AG20443 (cell line): ENCODE results near the gene HTR7.

Source experiments
- DNase-seq: peaks from one replicate; pipeline ENCODE4 v3.0.0; 2012; ENCODE audit warnings: low spot score, mixed read lengths

Gene HTR7

DNA sequence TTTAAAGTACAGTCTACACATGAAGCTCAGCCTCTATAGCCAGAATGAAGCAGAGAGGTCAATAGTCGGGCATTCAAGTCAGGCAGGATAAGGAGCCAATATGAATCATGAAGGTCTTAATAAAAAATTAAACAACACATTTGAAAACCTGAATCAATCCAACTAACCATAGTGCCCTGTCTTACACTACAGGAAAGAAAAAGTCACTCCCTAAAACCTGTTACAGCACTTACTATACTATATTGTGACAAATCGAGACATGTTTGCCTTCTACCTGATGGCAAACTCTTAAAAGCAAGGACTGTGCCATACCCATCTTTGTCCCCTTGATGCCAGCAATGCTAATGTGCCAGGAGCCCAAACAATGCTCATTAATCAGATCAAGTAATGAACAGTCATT lies 117.6 kb downstream of the HTR7 start:
- DNase-seq: no peak

DNA sequence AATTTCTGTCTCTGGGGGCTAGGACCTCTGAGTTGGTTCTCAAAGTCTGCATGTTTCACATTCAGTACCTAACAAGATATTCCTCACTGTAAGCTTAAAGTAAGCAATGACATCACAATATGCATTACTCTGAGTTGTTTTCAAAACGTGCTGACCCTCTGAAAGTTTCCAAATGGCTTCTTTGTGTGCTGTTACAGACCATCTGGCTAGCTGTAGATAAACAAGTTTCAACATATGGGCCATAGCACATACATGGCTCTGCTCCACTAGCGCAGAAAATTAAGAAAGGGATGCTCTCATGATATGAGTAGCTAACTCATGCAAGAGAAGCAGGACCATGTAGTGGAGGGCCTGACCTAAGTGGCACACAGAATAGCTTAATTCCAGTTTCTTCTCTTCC lies 119.0 kb downstream of the HTR7 start:
- no peak for DNase-seq

DNA sequence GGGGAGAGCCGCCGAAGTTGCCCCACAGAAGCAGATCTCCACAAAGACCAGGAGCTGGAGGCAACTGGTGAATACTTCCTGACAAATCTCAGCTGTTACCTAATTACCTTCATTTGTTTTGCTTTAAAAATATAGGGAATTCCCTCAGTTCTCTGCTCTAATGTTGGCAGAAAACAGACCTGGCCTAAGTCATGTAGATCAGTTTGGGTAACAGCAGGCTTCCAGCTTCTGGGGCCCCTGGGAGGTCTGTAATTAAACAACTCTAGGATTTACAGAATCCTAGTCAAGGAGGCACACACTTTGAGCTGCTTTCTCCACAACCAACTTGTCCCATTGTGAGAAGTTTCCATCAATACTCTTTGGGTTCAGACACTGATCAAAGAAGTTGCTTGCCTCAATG lies 123.4 kb downstream of the HTR7 start:
- no peak for DNase-seq

DNA sequence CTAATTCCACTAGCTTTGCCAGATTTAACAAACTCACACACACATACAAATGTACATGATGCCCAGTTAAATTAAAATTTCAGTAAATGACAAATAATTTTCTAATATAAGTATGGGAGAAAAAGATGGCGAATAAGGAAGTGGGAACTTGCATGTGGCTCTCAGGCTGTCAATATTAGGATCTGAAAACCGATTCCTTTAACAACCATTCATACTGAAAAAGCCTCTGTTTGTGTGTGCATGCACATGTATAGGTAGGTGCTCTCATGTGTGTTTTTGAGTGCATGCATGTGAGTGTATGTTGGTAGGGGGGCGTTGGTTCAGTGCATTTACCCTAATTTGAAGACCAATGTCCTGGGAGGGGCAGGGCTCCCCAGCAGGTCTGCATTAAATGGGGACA lies 125.3 kb downstream of the HTR7 start:
- DNase-seq: no peak

DNA sequence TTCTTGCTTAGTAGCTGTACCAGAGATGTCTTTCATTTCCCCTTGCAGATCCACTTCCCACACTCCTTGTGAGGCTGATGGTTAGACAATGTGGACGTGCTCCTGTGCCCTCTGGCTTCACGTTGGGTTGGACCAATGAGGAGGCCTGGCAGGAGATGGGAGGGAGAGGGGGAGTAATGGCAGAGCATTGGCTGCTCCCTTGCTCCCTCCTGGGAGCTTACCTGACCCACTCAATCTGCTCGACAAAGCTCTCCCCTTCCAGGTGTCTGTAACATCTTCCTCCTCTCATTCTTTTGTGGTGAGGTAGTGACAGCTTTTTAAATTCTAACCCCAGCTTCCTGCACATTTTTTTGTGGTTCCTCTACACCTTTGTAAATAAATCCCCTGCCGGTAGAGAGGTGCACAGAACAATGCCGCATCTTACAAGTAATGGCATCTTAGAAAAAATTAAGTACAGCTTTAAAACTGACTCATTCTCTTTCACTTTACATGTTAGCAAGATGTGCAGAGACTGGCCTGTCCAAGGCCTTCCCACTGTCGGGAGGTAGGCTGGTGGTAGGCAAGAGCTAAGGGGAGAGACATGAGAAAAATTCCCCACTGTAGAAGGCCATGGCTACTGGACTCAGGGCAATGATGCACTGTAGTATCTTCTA lies 134.3 kb downstream of the HTR7 start:
- no peak for DNase-seq

DNA sequence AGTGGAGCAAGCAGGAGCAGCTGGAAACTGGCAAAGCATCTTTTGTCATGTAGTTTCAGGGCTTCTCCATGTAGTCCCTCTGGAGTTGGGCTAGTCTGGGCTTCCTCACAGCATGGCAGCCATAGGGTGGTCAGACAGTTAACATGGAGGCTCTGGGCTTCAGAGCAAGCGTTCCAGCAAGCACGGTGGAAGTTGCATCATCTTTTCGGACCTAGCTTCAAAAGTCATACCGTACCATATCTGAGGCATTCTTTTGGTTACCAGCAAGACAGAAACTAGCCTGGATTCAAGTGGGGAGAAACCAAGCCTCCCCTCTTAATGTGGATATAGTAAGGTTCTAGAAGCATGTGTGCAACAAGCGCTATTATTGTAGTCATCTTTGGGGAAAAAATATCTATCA lies 135.0 kb downstream of the HTR7 start:
- DNase-seq: no peak

DNA sequence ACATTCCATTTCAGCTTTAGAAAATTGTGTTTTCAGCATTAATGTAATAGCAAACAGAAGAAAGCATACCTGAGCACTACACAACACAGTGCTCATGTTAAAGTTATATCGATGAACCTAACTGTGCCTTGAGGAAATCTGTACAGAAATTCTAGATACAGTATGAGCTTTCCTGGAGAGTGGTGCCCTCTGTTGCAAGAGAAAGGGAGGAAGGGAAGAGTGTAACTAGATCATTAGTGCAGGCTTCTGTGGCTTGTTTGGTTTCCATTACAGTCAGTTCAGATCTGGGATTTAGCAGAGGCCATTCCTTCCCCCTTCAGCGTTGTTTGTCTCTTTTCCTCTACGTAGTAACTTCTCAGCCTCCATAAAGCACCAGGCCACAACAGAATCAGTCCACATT lies 139.7 kb downstream of the HTR7 start:
- no peak for DNase-seq

DNA sequence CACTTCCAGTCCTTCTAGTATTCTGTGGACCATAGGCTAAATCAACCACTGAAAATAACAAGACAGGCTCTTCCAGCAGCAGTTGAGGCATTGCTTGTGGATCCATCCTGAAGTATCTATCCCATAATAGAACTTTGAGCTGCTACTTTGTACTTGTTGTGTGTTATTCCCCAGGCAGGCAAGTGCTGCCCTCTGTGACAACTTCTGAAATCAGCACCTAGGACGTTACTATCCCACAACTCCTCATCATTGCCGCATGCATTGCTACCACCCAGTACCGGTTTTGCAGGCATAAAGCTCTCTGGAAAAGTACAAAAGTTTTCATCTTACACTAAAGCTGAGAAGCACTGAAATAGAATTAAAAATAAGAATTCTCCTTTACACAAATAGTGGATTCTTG lies 145.3 kb downstream of the HTR7 start:
- no peak for DNase-seq

DNA sequence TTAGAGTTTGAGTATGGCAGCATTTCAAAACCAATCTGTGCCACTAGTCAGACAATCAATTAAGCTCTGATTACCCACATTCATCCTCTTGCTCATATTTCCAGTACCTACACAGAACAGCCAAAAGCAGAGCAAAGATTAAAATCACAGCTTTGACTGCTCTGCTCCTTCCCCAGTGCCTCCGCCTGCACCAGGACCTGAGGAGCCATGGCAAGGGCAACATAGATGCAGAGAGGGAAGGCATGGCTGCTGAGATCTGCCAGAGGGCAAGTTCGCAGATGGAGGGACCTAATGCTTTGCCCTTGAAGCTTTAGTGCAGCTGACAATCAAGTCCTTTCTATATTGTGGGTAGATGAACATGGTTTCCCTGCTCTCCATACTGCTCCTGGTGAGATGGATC lies 148.1 kb downstream of the HTR7 start:
- DNase-seq: no peak

DNA sequence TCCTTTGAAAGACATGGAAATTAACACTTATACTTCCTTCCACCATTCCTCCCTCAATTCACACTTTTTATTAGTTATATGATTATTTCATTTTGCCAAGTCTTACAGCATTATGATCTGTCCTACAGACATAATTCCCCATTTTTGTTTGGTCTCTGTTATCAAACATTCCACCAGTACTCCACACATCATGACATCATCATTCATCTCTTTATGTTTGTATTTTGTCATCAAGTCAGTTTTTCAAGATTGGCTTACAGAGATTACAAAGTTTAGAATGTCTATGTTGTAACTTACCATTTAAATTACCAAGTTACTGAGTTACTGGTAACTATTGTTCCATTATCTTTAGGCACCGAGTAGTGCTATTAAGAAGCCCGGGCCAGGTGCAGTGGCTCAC lies 150.2 kb downstream of the HTR7 start:
- DNase-seq: no peak

DNA sequence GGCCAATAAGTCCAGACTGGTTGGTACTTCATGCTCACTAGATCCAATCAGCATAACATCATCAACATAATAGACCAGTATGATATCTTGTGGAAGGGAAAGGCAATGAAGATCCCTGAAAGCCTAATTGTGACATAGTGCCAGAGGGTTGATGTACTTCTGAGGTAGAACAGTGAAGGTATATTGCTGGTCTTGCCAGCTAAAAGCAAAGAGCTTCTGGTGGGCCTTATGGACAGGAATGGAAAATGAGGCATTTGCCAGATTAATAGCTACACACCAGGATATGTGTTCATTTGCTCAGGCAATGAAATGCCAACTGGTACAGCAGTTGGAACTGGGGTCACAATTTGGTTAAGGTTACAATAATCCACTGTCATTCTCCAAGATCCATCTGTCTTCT lies 156.4 kb downstream of the HTR7 start:
- no peak for DNase-seq

DNA sequence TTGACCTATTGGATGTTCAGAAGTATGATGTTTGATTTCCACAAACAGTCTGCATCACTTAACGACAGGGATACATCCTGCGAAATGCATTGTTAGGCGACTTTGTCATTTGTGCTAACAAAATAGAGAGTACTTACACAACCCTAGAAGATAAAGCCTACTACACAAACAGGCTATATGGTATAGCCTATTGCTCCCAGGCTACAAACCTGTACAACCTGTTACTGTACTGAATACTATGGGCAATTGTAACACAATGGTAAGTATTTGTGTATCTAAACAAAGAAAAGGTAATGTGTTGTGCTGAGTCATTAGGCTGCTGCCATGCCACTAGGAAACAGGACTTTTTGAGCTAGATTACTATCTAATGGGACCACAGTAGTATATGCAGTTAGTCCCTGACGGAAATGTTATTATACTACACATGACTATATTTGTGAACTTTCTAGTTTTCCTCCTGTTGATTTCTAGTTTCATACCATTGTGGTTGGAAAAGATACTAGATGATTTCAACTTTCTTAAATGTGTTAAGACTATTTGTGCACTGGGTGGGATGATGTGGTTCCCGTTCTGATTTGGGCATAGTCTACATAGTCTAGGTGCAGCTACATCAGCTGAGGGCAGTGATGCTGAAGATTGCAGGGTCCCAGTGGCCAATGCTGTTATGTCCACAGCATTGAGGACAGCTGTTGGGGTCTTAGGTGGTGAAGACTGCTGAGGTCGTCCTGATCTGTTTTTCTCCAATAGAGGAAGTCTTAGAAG lies 161.7 kb downstream of the HTR7 start:
- no peak for DNase-seq
